Measurements from ENCODE around the gene TTYH1.

DNA sequence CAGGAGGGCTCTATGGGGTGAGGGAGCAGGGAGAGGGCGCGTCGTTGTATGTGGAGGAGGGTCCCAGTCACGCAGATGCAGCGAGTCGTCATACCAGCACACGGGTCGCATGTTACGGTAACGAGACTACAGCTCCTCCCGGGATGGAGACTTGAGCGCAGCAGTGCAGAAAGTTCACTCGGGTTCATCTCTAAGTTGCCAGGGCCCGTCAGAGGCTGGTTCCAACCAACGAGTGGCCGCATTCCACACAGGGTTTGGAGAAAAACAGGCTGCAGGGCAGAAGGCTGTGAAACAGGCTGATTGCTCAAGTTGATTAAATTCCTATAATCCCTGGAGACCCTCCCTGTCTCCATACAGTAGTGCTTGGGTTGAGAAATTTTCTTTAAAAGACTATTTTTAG, 21.9 kb upstream of the TTYH1 start:
- TF ChIP-seq, protein P1, sequence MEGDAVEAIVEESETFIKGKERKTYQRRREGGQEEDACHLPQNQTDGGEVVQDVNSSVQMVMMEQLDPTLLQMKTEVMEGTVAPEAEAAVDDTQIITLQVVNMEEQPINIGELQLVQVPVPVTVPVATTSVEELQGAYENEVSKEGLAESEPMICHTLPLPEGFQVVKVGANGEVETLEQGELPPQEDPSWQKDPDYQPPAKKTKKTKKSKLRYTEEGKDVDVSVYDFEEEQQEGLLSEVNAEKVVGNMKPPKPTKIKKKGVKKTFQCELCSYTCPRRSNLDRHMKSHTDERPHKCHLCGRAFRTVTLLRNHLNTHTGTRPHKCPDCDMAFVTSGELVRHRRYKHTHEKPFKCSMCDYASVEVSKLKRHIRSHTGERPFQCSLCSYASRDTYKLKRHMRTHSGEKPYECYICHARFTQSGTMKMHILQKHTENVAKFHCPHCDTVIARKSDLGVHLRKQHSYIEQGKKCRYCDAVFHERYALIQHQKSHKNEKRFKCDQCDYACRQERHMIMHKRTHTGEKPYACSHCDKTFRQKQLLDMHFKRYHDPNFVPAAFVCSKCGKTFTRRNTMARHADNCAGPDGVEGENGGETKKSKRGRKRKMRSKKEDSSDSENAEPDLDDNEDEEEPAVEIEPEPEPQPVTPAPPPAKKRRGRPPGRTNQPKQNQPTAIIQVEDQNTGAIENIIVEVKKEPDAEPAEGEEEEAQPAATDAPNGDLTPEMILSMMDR (IDR thresholded peaks at IDR 0.05), result no peak
- no peak for TF ChIP-seq SIN3A (IDR thresholded peaks at IDR 0.05; ENCODE audit: borderline replicate concordance, insufficient read depth, low read depth, low read length)
- no peak for TF ChIP-seq TCF7L2 (IDR thresholded peaks at IDR 0.05; ENCODE audit: low read depth, low read length)
- TF ChIP-seq, protein P2, sequence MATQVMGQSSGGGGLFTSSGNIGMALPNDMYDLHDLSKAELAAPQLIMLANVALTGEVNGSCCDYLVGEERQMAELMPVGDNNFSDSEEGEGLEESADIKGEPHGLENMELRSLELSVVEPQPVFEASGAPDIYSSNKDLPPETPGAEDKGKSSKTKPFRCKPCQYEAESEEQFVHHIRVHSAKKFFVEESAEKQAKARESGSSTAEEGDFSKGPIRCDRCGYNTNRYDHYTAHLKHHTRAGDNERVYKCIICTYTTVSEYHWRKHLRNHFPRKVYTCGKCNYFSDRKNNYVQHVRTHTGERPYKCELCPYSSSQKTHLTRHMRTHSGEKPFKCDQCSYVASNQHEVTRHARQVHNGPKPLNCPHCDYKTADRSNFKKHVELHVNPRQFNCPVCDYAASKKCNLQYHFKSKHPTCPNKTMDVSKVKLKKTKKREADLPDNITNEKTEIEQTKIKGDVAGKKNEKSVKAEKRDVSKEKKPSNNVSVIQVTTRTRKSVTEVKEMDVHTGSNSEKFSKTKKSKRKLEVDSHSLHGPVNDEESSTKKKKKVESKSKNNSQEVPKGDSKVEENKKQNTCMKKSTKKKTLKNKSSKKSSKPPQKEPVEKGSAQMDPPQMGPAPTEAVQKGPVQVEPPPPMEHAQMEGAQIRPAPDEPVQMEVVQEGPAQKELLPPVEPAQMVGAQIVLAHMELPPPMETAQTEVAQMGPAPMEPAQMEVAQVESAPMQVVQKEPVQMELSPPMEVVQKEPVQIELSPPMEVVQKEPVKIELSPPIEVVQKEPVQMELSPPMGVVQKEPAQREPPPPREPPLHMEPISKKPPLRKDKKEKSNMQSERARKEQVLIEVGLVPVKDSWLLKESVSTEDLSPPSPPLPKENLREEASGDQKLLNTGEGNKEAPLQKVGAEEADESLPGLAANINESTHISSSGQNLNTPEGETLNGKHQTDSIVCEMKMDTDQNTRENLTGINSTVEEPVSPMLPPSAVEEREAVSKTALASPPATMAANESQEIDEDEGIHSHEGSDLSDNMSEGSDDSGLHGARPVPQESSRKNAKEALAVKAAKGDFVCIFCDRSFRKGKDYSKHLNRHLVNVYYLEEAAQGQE (IDR thresholded peaks at IDR 0.05; ENCODE audit: insufficient read depth in 1 of 2, low read depth in 2 of 2, low read length in 1 of 2), result no peak
- TF ChIP-seq POLR2AphosphoS5 (IDR thresholded peaks at IDR 0.05; ENCODE audit: low read depth, low read length), result no peak
